H54 (cell line): Measurements from ENCODE around the gene TMEM132A.
A peak's percentile ranks its signal among the peaks of the same experiment; 100 is the strongest.

Experiments used
- DNase-seq: peaks from one replicate; pipeline ENCODE4 v3.0.0; 2011; ENCODE audit warnings: low spot score, mixed read lengths; ENCODE audit not compliant: insufficient read length
- FAIRE-seq: peaks from 3 replicates; lab custom pipeline; 2011; peaks lifted over from hg19 to GRCh38; lab: Jason Lieb, UNC
- POLR2A ChIP-seq: IDR thresholded peaks from 2 replicates; pipeline ENCODE4 v1.6.1; 2011; ENCODE audit warnings: low read depth, mild to moderate bottlenecking, low read length

Gene TMEM132A

DNA sequence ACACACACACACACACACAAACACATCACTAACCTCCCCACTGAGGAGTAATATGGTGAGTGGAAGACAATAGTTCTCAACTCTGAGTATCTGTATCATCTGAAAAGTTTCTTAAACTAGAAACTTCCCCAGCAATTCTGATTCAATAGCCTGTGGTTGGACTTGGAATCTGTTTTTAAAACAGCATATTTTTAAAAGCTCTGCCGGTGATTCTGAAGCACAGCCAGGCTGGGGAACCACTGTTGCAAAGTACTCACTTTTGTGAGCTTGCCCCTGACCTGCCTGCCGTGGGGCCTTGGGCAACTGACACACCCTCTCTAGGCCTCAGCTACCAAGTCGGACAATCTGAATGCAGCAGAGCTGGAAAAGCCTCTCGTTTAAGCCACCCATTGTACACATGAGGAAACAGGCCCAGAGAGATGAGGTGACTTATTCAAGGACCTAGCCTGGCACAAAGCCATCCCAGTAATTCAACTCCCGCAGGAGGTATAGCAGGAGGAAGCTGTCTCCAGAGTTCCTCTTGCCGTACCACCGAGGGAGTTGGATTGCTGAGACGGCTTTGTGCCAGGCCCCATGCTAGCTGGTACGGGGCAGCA, 18.8 kb downstream of the TMEM132A start:
- FAIRE-seq (no peak), DNase-seq (no peak)
- no peak for TF ChIP-seq POLR2A

DNA sequence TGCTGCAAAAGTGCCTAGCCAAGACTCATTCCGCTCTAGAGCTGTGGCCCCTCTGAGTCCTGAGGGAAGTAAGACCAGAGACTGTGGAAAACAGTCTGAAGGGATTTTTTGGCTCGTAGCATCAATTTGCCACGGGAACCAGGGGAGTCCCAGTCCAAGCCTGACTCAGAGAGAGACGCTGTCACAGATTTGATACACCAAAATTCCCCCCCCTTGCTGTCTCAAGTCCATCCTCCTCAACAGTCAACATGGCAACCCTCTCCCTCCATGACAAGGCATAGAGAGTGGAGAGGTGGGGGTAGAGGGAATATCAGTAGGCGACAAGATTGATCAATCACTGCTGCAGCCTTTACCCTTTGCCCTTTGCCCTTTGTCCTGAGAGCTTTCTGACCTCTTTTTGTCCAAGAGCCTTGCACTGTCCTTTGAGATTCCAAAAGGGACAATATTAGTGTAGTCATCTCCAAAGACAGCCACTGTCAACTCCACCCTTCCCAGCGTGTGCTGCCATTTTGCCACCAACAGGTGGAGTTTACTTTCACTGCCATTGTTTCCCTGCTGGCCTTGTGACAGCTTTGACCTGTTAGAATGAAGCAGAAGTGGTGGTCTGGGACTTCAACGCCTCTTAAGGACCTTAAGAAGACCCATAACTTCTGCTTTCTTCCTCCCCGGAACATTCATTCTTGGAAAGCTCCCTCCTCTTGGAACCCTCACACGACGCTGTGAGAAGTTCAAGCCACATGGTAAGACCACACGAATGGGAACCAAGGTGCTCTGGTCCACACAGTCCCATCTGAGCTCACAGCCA, 20.4 kb downstream of the TMEM132A start:
- DNase-seq = no peak
- no peak for TF ChIP-seq POLR2A
- FAIRE-seq = no peak

DNA sequence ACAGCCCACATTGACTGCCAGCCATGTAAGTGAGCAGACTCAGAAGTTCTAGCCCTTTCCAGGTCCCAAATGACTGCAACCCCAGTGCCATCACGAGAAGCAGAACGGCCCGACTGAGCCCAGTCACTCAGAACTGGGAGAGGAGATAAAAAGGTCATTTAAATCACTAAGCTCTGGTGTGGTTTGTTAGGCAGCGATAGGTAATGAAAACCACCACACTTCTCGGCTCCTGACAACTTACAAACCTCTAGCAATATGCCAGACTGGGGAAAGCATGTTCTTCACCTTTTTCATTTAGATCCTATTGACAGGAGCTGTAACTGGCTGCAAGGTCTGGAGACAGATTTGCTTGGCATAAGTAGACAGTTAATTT, 21.0 kb downstream of the TMEM132A start:
- no peak for TF ChIP-seq POLR2A
- DNase-seq (no peak), FAIRE-seq (no peak)

DNA sequence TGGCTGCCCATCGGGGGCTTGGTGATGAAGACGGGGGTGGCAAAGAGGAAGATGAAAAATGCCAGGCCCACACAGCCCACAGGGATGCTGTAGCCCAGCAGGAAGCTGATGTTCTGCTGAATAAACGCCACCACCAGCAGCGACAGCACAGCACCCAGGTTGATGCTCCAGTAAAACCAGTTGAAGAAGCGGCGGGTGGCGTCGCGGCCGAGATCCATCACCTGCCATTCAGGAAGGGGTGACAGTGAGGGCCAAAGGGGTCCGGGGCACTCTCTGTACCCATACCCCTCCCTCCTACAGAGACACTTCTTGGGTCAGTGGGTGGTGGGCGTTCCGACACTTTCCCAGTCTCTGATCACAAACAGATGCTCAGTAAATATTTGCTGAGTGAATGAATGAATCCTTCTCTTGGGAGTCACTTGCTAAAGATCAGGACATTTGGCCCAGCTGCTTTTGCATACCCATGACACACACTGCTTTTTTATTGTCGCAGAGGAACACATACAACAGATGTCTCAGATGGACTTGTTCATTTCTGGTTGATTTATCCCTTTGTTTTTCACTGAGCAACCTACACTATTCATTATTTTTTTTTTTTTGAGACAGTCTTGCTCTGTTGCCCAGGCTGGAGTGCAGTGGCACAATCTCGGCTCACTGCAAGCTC, 22.5 kb downstream of the TMEM132A start:
- no peak for TF ChIP-seq POLR2A
- FAIRE-seq (no peak), DNase-seq (no peak)

DNA sequence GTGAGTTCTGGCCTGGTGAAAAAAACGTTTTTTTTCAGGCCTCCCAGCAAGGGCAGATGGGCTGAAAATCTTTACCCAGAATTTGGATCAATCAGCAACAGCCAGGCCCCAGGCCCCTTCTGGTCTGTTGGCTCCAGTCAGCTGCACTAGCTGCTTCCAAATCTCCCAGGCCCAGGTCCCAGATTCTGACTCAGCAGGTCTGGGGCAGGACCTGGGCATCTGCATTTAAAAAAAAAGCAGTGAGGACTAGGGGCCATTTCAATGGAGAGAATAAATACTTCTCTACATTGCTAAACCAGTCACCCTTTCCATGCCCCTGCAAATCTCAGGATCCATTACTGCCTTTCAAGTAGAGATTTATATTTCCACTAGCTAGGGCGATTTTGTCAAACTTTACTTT, 23.4 kb downstream of the TMEM132A start:
- DNase-seq (no peak), FAIRE-seq (no peak)
- TF ChIP-seq POLR2A = no peak

DNA sequence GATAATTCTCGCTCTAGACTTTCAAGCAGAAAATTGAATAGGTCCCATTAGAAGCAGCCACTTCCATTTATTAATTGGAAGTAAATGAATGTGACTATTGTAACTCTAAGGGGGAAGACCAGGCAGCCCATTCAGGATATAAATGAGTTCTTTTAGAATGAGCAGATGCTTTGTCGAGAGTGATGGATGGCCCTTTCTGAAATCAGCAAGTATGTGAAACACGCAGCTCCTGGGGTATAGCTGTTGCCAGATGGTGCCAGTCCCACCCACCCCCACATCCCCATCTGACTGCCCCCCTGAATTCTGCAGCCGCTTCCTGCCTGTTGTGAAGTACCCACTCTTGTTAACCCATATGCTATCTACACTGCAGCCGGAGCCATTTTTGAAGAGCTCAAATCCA, 24.0 kb downstream of the TMEM132A start:
- TF ChIP-seq POLR2A = no peak
- FAIRE-seq = no peak
- no peak for DNase-seq

DNA sequence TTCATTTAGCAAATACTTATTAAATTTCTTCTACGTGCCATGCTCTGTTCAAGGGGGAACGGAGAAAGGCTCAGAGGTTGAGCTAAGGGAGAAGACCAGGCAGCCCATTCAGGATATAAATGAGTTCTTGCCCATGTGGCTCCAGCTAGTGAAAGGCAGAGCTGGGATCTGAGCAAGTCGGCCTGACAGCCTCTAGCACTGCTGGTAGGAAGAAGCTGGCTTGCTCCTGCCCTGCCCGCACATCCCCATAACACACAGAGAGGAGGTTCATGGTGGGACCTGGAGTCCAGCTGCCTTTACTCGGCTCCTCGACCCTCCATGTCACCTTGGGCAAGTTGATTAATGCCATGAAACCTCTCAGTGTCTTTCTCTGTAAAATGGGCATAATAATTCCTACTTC, 25.8 kb downstream of the TMEM132A start:
- no peak for TF ChIP-seq POLR2A
- no peak for FAIRE-seq
- DNase-seq = no peak

DNA sequence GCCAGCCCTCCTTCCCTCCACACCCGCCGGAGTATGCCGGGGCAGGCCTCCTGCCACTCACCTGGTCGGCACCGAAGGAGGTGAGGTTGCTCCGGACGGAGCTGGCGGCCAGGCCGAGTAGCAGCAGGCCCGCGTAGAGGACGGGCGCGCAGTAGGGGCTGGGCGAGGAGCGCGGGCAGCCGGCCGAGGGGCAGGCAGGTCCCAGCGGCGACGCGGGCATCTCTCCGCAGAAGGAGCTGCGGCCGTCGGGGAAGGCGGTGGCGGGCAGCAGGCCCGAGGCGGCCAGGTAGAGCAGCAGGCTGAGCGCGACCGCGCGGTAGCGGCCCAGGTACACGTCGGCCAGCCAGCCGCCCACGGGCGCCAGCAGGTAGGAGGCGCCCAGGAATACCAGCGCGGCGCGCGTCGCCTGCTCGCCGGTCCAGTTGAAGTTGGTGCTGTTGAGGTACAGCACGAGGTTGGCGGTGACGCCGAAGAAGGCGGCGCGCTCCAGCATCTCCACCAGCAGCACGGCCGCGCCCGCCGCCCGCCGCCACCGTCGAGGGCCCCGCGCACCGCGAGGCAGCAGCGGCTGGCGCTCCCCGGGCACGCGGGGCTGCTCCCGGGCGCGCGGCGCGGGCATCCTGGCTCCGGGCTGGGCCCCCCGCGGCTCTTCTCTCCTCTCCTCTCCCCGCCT, 26.8 kb downstream of the TMEM132A start:
- FAIRE-seq (no peak), DNase-seq (no peak)
- TF ChIP-seq POLR2A = no peak

DNA sequence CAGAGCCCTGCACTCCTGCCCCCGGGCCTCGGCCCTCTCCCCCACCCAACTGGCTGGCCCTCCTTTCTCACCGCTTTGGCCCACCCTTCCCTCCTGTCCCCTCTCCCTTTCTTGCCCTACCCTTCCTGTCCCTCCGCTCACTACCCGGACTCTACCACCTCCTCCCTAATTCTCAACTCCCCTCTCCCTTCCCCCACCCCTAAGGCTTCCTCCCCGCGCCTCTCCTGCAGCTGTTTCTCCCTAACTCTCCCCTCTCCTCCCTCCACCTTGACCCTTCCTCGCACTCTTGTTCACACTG, 27.3 kb downstream of the TMEM132A start:
- no peak for TF ChIP-seq POLR2A
- no peak for DNase-seq
- FAIRE-seq = no peak

DNA sequence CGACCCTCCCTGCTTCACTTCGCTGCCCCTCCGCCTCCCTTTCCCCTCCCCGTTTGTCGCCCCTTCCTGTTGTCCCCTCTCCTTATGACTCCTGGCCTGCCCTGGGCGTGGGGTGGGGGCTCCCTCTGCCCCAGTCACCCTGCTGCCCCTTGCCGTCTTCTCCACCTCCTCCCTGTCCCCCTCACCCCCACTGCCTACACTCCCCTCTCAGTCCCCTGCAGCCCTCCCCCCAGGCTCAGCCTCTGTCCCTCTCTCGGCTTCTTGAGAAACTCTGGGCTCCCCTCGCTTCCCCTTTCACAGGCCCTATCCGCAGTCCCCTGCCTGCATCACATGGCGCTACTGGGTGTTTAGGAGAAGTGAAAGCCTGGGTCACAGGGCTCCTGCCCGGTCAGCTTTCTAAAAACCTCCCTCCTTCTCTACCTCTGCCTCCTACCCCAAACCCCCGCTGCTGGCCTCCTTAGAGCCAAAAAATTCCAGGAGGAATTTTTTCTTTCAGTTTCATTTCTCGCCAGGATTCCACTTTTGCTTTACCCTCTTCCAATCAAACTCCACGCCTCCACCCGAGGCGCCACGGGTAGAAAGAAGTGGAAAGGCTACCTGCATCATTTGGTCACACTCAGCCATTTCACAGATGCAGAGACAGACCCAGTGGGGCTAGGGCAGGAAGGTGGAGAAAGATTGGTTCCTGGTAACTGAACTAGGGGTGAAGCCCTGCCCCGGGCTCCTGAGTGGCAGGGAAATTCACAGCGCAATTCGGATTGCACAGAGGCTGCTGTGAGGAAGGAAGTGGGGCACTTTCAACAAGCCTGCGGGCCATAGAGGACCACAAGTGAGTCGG, 27.9 kb downstream of the TMEM132A start, which contains the start of gene SLC15A3:
Gene SLC15A3 (minus strand): TSS at position 273 of the 838 bp plus-strand sequence. CDS start 625 bp downstream, outside the sequence.
- peak; percentile 33; the same call in 1 of the 2 replicates for TF ChIP-seq POLR2A
- peak; percentile 42 for DNase-seq
- no peak for FAIRE-seq

DNA sequence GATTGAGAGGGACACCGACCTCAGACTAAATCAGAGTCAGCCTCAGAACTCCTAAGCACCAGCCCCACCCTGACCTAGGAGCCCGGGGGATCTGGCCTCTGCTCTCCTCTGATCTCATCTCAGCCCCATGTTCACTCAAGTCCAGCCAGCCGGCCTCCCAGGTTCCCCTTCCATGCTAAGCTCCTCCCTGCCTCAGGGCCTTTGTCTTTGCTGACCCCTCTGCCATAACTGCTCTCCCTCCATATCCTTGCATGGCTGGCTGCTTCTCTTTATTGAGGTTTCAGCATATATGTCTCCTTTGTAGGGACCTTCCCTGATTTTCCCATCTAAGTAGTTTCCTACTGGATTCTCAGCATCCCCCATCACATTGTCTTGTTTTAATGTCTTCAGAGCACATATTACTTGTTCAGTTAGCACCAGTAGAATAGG, 28.5 kb downstream of the TMEM132A start:
- TF ChIP-seq POLR2A = no peak
- DNase-seq (no peak), FAIRE-seq (no peak)

DNA sequence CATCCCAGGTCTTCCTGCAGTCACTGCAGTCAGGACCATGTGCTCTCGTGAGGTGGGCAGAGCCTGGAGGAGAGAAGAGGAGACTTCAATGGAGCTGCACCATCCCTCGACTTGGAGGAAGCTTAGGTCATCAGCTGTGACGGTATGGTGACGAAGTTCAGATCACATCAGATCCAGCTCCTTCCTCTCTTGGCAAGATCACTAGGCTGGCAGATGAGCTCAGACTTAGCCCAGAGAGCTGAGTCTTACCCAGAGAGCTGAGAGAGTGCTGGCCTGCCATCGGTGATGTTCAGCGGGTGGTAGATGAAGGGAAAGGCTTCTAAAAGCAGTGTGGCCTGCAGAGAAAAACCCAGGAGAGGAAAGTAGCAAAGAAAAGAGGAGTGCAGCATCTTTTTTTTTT, 29.5 kb downstream of the TMEM132A start:
- DNase-seq = no peak
- TF ChIP-seq POLR2A = no peak
- FAIRE-seq = no peak

DNA sequence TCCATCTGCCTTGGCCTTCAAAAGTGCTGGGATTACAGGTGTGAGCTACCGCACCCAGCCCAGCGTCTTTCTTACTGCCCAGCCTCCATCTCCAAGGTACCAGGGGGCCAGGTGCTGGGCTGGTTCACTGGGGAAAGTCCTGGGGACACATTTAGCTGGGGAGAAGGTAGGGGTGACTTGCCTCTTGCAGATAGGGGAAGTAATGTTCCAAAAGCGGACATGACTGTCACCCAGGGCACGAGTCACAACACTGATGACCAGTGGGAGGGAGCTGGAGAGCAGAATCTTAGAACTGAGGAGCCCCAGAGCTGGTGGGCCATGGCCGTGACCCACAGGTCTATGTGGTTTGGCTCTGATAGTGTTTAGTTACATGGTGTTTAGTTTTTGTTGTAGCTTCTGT, 30.2 kb downstream of the TMEM132A start:
- no peak for FAIRE-seq
- no peak for TF ChIP-seq POLR2A
- no peak for DNase-seq
